ENCODE data around the gene CETN3.
A peak's percentile ranks its signal among the peaks of the same experiment; 100 is the strongest.

Gene CETN3

GRCh38 chr5:90353254-90353653 is 56.3 kb downstream of the CETN3 start:
- Histone ChIP-seq H3K4me3 (ENCODE audit: low read length) (no peak overlapping the region), H3K36me3 (replicated peaks; ENCODE audit: insufficient read depth, low read length) (no peaks in the 10 kb centered on the region), H2AFZ (ENCODE audit: low read length) (no peak overlapping the region), H3K9ac (ENCODE audit: low read length) (no peak overlapping the region), H3K27me3 (replicated peaks; ENCODE audit: insufficient read depth, low read length) (no peaks in the 10 kb centered on the region), H3K4me1 (ENCODE audit: low read length) (no peaks in the 10 kb centered on the region), H3K9me2 (replicated peaks; ENCODE audit: insufficient read depth, low read length) (no peaks in the 10 kb centered on the region), H3K79me2 (ENCODE audit: low read length) (no peaks in the 10 kb centered on the region), H3K4me2 (ENCODE audit: low read depth, low read length) (no peak overlapping the region), H3K9me3 (replicated peaks; ENCODE audit: insufficient read depth, low read length) (no peaks in the 10 kb centered on the region), H4K20me1 (ENCODE audit: insufficient read depth, low read length) (no peaks in the 10 kb centered on the region), H3K27ac (ENCODE audit: low read length) (no peak overlapping the region), H3F3A (ENCODE audit: insufficient read depth, low read length) (no peaks in the 10 kb centered on the region)
- TF ChIP-seq EZH2phosphoT487 (IDR thresholded peaks at IDR 0.05; ENCODE audit: low read length) = no peak
- no peak for TF ChIP-seq EZH2 (optimal IDR thresholded peaks at IDR 0.05; ENCODE audit: low read depth, low read length)
- TF ChIP-seq, protein P1, sequence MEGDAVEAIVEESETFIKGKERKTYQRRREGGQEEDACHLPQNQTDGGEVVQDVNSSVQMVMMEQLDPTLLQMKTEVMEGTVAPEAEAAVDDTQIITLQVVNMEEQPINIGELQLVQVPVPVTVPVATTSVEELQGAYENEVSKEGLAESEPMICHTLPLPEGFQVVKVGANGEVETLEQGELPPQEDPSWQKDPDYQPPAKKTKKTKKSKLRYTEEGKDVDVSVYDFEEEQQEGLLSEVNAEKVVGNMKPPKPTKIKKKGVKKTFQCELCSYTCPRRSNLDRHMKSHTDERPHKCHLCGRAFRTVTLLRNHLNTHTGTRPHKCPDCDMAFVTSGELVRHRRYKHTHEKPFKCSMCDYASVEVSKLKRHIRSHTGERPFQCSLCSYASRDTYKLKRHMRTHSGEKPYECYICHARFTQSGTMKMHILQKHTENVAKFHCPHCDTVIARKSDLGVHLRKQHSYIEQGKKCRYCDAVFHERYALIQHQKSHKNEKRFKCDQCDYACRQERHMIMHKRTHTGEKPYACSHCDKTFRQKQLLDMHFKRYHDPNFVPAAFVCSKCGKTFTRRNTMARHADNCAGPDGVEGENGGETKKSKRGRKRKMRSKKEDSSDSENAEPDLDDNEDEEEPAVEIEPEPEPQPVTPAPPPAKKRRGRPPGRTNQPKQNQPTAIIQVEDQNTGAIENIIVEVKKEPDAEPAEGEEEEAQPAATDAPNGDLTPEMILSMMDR (IDR thresholded peaks at IDR 0.05; ENCODE audit: low read length) = no peak
- no peak for DNase-seq

- no peaks in the 10 kb centered on the region for H3K9me3 ChIP-seq (replicated peaks; ENCODE audit: insufficient read depth, low read length)
- H2AFZ ChIP-seq (ENCODE audit: low read length) = no peak overlapping the region
- no peak for DNase-seq
- H3K4me3 ChIP-seq (ENCODE audit: low read length) = no peak overlapping the region
- H3K9me2 ChIP-seq (replicated peaks; ENCODE audit: insufficient read depth, low read length) = no peaks in the 10 kb centered on the region
- H3K27me3 ChIP-seq (replicated peaks; ENCODE audit: insufficient read depth, low read length) = no peaks in the 10 kb centered on the region
- H3K4me2 ChIP-seq (ENCODE audit: low read depth, low read length) = no peak overlapping the region
- TF ChIP-seq, protein P1 (IDR thresholded peaks at IDR 0.05; ENCODE audit: low read length) = no peak
- TF ChIP-seq EZH2phosphoT487 (IDR thresholded peaks at IDR 0.05; ENCODE audit: low read length) (no peak), EZH2 (optimal IDR thresholded peaks at IDR 0.05; ENCODE audit: low read depth, low read length) (no peak)
- H3K36me3 ChIP-seq (replicated peaks; ENCODE audit: insufficient read depth, low read length) = no peaks in the 10 kb centered on the region
- H3K27ac ChIP-seq (ENCODE audit: low read length) = no peak overlapping the region
- no peak overlapping the region for H3K9ac ChIP-seq (ENCODE audit: low read length)
- H3F3A ChIP-seq (ENCODE audit: insufficient read depth, low read length) = no peaks in the 10 kb centered on the region
- no peaks in the 10 kb centered on the region for H3K79me2 ChIP-seq (ENCODE audit: low read length)
- H4K20me1 ChIP-seq (ENCODE audit: insufficient read depth, low read length) = no peaks in the 10 kb centered on the region
- H3K4me1 ChIP-seq (ENCODE audit: low read length) = no peaks in the 10 kb centered on the region
These were observed 58.5 kb downstream of the CETN3 start for GRCh38 chr5:90351101-90351500.

DNA sequence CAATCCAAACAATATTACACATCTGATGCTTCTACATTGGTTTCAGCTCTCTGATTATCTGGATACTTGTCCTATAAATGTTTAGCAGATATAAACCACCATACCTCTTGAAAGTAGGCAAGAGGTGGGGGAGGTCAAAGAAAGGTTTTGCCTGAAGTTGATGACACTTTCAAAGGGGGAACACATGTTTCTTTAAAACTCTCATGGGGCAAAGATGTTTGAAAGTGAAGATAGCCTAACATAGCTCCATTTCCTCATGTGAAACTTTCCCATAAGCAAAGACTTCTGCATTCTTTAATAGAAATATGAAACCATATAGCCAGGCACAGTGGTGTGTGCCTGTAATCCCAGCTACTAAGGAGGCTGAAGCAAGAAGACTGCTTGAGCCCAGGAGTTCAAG is 62.1 kb downstream of the CETN3 start:
- Histone ChIP-seq H3K27me3 (replicated peaks; ENCODE audit: insufficient read depth, low read length) (no peaks in the 10 kb centered on the region), H2AFZ (ENCODE audit: low read length) (no peak overlapping the region), H3K9me2 (replicated peaks; ENCODE audit: insufficient read depth, low read length) (no peaks in the 10 kb centered on the region)

More for the DNA sequence above, 62.1 kb downstream of the CETN3 start:
- H3F3A ChIP-seq (ENCODE audit: insufficient read depth, low read length) = no peaks in the 10 kb centered on the region
- H3K9ac ChIP-seq (ENCODE audit: low read length) = no peak overlapping the region
- H3K4me2 ChIP-seq (ENCODE audit: low read depth, low read length) = no peak overlapping the region
- no peak overlapping the region for H3K4me3 ChIP-seq (ENCODE audit: low read length)
- DNase-seq = peak; percentile 11
- no peaks in the 10 kb centered on the region for H3K79me2 ChIP-seq (ENCODE audit: low read length)
- no peaks in the 10 kb centered on the region for H4K20me1 ChIP-seq (ENCODE audit: insufficient read depth, low read length)
- no peaks in the 10 kb centered on the region for H3K4me1 ChIP-seq (ENCODE audit: low read length)
- H3K9me3 ChIP-seq (replicated peaks; ENCODE audit: insufficient read depth, low read length) = no peaks in the 10 kb centered on the region
- TF ChIP-seq, protein P1 (IDR thresholded peaks at IDR 0.05; ENCODE audit: low read length) = no peak
- TF ChIP-seq EZH2phosphoT487 (IDR thresholded peaks at IDR 0.05; ENCODE audit: low read length) = no peak
- TF ChIP-seq EZH2 (optimal IDR thresholded peaks at IDR 0.05; ENCODE audit: low read depth, low read length) = no peak
- H3K27ac ChIP-seq (ENCODE audit: low read length) = no peak overlapping the region
- no peaks in the 10 kb centered on the region for H3K36me3 ChIP-seq (replicated peaks; ENCODE audit: insufficient read depth, low read length)
